IMR-90 (cell line): ENCODE measurements around the gene CRYM.

ENCODE experiments used
- BHLHE40 ChIP-seq: fragments of 150-350 bp; IDR thresholded peaks from 2 replicates; pipeline ENCODE4 v1.6.1; 2016; ENCODE audit warnings: mild to moderate bottlenecking, low read depth, low read length
- CEBPB ChIP-seq: IDR thresholded peaks from 2 replicates; pipeline ENCODE4 v1.6.1; 2012; ENCODE audit warnings: low read depth, low read length, improper control_type of control experiment
- FOS ChIP-seq: fragments of 150-350 bp; IDR thresholded peaks from 2 replicates; pipeline ENCODE4 v1.6.1; 2016; ENCODE audit warnings: low read depth, low read length
- MAFK ChIP-seq: IDR thresholded peaks from 2 replicates; pipeline ENCODE4 v1.6.1; 2012; ENCODE audit warnings: low read depth, low read length, improper control_type of control experiment
- MAZ ChIP-seq: IDR thresholded peaks from 2 replicates; pipeline ENCODE4 v1.6.1; 2012; ENCODE audit warnings: low read depth, mild to moderate bottlenecking, low read length, improper control_type of control experiment, moderate library complexity, borderline replicate concordance
- MXI1 ChIP-seq: IDR thresholded peaks from 2 replicates; pipeline ENCODE4 v1.6.1; 2012; ENCODE audit warnings: low read depth, mild to moderate bottlenecking, low read length, moderate library complexity, borderline replicate concordance
- NFE2L2 ChIP-seq: fragments of 150-350 bp; IDR thresholded peaks from 2 replicates; pipeline ENCODE4 v1.6.1; 2016; ENCODE audit warnings: low read depth, mild to moderate bottlenecking, low read length
- POLR2A ChIP-seq: IDR thresholded peaks from 2 replicates; pipeline ENCODE4 v1.6.1; 2012; ENCODE audit warnings: mild to moderate bottlenecking, low read depth, low read length
- RAD21 ChIP-seq: IDR thresholded peaks from 2 replicates; pipeline ENCODE4 v1.6.1; 2012; ENCODE audit warnings: low read length, improper control_type of control experiment
- RCOR1 ChIP-seq: IDR thresholded peaks from 2 replicates; pipeline ENCODE4 v1.6.1; 2012; ENCODE audit warnings: mild to moderate bottlenecking, low read length, improper control_type of control experiment; ENCODE audit not compliant: insufficient replicate concordance
- RFX5 ChIP-seq: IDR thresholded peaks from 2 replicates; pipeline ENCODE4 v1.8.0; 2012; ENCODE audit warnings: low read depth, mild to moderate bottlenecking, low read length, moderate library complexity
- SMC3 ChIP-seq: fragments of 150-350 bp; IDR thresholded peaks from 2 replicates; pipeline ENCODE4 v1.6.1; 2016; ENCODE audit warnings: low read depth, mild to moderate bottlenecking, antibody characterized with exemption, low read length, moderate library complexity
- TF ChIP-seq, protein P1 (sequence below): conservative IDR thresholded peaks from 2 replicates; pipeline ENCODE4 v1.5.1; 2012; ENCODE audit warnings: mild to moderate bottlenecking, low read depth, low read length, improper control_type of control experiment
- TF ChIP-seq, protein P2 (sequence below): fragments of 150-350 bp; IDR thresholded peaks from 2 replicates; pipeline ENCODE4 v1.6.1; 2017; ENCODE audit warnings: mild to moderate bottlenecking, antibody characterized with exemption, low read length, low read depth

DNA sequence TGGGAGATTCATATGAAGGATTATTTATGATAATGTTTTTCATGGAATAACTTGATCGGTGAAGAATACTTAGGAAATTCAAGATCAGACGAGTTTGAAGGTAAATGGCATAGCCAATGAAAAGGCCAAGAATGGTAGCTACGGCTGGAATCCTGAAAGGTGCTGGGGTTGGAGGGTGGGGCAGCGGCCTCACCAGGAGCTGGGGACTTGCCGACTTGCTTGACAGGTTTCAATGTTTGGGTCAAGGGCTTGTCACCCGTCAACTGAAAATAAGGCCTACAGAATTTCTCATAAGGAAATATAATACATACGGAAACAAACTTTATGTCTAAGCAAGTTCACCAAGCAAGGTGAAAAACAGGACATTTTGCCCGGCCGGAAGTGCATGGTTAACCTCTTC lies 9.9 kb downstream of the CRYM start:
- TF ChIP-seq, protein P1, sequence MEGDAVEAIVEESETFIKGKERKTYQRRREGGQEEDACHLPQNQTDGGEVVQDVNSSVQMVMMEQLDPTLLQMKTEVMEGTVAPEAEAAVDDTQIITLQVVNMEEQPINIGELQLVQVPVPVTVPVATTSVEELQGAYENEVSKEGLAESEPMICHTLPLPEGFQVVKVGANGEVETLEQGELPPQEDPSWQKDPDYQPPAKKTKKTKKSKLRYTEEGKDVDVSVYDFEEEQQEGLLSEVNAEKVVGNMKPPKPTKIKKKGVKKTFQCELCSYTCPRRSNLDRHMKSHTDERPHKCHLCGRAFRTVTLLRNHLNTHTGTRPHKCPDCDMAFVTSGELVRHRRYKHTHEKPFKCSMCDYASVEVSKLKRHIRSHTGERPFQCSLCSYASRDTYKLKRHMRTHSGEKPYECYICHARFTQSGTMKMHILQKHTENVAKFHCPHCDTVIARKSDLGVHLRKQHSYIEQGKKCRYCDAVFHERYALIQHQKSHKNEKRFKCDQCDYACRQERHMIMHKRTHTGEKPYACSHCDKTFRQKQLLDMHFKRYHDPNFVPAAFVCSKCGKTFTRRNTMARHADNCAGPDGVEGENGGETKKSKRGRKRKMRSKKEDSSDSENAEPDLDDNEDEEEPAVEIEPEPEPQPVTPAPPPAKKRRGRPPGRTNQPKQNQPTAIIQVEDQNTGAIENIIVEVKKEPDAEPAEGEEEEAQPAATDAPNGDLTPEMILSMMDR = no peak
- TF ChIP-seq BHLHE40 (no peak), CEBPB (no peak), POLR2A (no peak), RFX5 (no peak), RAD21 (no peak), FOS (no peak), MAFK (no peak), SMC3 (no peak), RCOR1 (no peak), NFE2L2 (no peak), MAZ (no peak), MXI1 (no peak)
- TF ChIP-seq, protein P2, sequence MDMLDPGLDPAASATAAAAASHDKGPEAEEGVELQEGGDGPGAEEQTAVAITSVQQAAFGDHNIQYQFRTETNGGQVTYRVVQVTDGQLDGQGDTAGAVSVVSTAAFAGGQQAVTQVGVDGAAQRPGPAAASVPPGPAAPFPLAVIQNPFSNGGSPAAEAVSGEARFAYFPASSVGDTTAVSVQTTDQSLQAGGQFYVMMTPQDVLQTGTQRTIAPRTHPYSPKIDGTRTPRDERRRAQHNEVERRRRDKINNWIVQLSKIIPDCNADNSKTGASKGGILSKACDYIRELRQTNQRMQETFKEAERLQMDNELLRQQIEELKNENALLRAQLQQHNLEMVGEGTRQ = no peak
